Left ventricle myocardium inferior (tissue), 1 donor: ENCODE measurements around the gene EPB42. TPM values are rescaled to one million over a fixed set of nuclear protein-coding genes. Genes with fewer than 3 reads are reported as not detected.

Experiments
- DNase-seq: peaks from one replicate; pipeline ENCODE4 v3.0.0-alpha.2; 2020
- H3K27ac ChIP-seq: fragments of 200-600 bp; replicated peaks from 2 replicates; pipeline ENCODE4 v1.8.0; 2021
- H3K27me3 ChIP-seq: fragments of 200-600 bp; 2 replicates; pipeline ENCODE4 v1.8.0; 2021; ENCODE audit warnings: low read depth
- H3K36me3 ChIP-seq: fragments of 200-600 bp; 2 replicates; pipeline ENCODE4 v1.8.0; 2021
- H3K4me1 ChIP-seq: fragments of 200-600 bp; 2 replicates; pipeline ENCODE4 v1.8.0; 2021
- H3K4me3 ChIP-seq: fragments of 200-600 bp; 2 replicates; pipeline ENCODE4 v1.8.0; 2021; ENCODE audit warnings: mild to moderate bottlenecking, moderate library complexity
- H3K9me3 ChIP-seq: fragments of 200-600 bp; replicated peaks from 2 replicates; pipeline ENCODE4 v1.8.0; 2021
- CTCF ChIP-seq: fragments of 200-600 bp; IDR thresholded peaks from 2 replicates; pipeline ENCODE4 v1.8.0; 2021; ENCODE audit warnings: antibody characterized with exemption, mild to moderate bottlenecking, borderline replicate concordance
- intact Hi-C: fragments of 100-400 bp; cut with micrococcal nuclease; formaldehyde crosslinking; loops from one replicate; pipeline ENCODE4 v1.11.0; 2022
- long read RNA-seq: library from polyadenylated mRNA; unstranded; transcript quantifications from one replicate; pipeline ENCODE4 v2.0.0, GENCODE V29; 2021
- total RNA-seq: library from RNA; stranded (reverse); fragmentation: NEBNext Ultra II Directional; extraction: Animal tissue kit (Norgen Biotek cat#: 25700); gene quantifications from one replicate; pipeline ENCODE4 v1.2.1, GENCODE V29; 2021
- donor health status: DM: no; HTN: yes; CAD: no; lungs with severe emphysema.

EPB42 gene
- total RNA-seq = not detected
- long read RNA-seq = 0 reads

- intact Hi-C loops = no loop called here
- Histone ChIP-seq H3K4me3 (no peak within 1 kb of the TSS), H3K9me3 (no peaks in the 10 kb centered on the region), H3K27me3 (no peaks in the 10 kb centered on the region), H3K27ac (no peak within 1 kb of the TSS), H3K36me3 (no peaks in the 10 kb centered on the region), H3K4me1 (no peaks in the 10 kb centered on the region)
- no peak for DNase-seq
- no peak for TF ChIP-seq CTCF
These were observed at the start of gene EPB42 for GRCh38 chr15:43220991-43221403. Gene EPB42 (minus strand): TSS chr15:43221018. CDS start chr15:43220825, 193 bp downstream.

GRCh38 chr15:43270113-43270665 lies 49.4 kb upstream of the EPB42 start:
- no peak for TF ChIP-seq CTCF
- peaks cover 13% of the 10 kb centered on the region for H3K9me3 ChIP-seq
- no peak overlapping the region for H3K4me3 ChIP-seq
- peaks cover 9% of the 10 kb centered on the region for H3K4me1 ChIP-seq
- intact Hi-C loops = no loop called here
- peaks cover 34% of the 10 kb centered on the region for H3K27me3 ChIP-seq
- no peaks in the 10 kb centered on the region for H3K36me3 ChIP-seq
- no peak for DNase-seq
- H3K27ac ChIP-seq = no peak overlapping the region

DNA sequence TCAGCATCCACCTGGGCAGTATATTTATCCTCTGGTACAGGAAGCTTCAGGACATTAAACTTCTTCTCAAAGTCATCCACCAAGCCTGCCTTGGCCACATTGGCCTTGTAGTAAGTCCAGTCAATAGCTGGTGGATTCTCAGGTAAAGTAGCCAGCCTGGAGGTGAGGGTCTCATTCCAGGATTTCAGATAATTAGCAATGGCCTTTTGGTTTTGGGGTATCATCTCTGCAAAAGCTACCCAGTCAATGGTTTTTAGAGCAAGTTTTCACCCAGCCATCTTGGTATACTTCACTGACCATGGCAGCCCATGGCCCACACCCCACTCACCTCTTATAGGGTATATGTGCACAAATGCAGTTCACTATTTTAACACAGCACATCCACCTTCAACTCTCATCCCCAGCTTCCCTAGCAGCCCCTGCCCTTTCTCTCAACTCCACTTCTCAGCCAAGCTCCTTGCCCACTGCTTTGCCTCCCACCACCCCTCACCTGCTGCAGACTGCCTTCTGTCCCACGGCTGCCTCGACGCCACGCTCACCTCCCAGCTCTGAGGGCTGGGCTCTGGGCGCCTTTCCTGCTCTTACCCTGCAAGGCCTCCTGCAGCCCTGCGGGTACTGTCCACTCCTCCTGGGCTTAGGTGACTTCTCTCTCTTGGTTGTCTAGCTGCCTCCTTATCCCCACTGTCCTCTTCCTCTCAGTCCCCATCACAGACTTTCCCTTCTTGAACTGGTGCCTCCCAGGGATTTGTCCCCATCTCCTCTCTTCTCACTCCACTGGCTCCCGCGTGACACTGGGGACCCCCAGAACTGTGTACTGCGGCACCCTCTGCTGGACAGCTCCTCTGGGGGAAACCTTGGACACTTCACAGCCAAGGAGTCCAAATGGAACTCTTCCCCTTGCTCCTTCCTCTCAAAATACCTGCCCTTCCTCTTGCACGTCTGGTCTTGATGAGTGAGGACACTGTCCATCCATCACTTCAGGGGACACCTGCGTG lies 47.6 kb upstream of the EPB42 start:
- Histone ChIP-seq H3K4me3 (no peak overlapping the region), H3K4me1 (peaks cover 3% of the 10 kb centered on the region), H3K36me3 (no peaks in the 10 kb centered on the region), H3K9me3 (peaks cover 13% of the 10 kb centered on the region), H3K27ac (no peak overlapping the region), H3K27me3 (peaks cover 32% of the 10 kb centered on the region)
- TF ChIP-seq CTCF = no peak
- no peak for DNase-seq
- intact Hi-C loops = no loop called here

DNA sequence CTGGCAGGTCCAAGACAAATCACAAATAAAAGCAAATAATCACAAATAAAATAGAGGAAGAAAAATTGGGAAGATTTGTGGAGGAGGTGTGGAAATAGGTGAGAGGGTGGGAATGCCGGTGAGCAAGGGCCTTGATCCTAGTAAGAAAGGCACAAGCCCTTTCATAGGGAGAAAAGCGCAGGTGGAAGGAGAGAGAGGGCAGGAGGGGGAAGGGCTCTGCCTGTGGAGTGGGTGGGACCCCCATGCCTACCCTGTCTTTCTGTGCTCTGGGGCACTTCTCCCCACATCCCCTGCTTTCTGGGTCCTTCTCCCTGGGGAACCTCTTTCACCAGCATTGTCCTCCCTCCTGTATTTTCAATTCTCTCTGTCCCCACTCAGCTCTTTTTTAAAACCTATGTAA lies 46.6 kb upstream of the EPB42 start:
- Histone ChIP-seq H3K4me3 (no peak overlapping the region), H3K4me1 (no peaks in the 10 kb centered on the region), H3K27ac (no peak overlapping the region), H3K27me3 (peaks cover 32% of the 10 kb centered on the region), H3K36me3 (no peaks in the 10 kb centered on the region), H3K9me3 (peaks cover 11% of the 10 kb centered on the region)
- intact Hi-C loops = no loop called here
- DNase-seq = no peak
- TF ChIP-seq CTCF = no peak

DNA sequence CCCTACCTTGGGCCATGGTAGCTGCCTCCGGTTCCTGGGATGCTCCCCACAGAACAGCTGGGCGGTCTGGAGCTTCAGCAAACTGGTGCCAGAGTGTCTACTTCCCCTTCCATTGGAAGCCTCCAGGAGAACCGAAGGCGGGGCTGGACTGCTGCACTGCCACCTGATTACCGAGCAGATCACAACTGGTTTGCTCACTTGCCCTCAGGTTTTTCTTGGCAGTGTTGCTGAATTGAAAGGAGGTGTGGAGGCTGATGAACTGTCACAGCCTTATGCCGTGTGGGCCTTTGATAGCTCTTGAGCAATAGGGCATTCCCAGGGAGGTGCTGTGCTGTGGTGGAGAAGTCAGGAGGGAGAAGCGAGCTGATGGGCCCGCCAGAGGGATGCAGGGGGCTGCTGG lies 46.0 kb upstream of the EPB42 start, which contains the start of gene TGM5:
TGM5 (minus strand) TSS at position 95 of the 400 bp plus-strand sequence; CDS start at position 16, 79 bp downstream.
- intact Hi-C loops = no loop called here
- Histone ChIP-seq H3K36me3 (no peaks in the 10 kb centered on the region), H3K9me3 (peaks cover 5% of the 10 kb centered on the region), H3K27me3 (peaks cover 32% of the 10 kb centered on the region), H3K4me1 (no peaks in the 10 kb centered on the region), H3K4me3 (no peak within 1 kb of the TSS), H3K27ac (no peak within 1 kb of the TSS)
- TF ChIP-seq CTCF = no peak
- DNase-seq = no peak
